Thymus (tissue), 14 donors: ENCODE data around the gene OIT3. TPM values are rescaled to one million over a fixed set of nuclear protein-coding genes. Genes with fewer than 3 reads are reported as not detected.

ENCODE experiments used
- DNase-seq, 9 donors: peaks; one replicate each; pipeline ENCODE4 v3.0.0-alpha.2; 2013; ENCODE audit warnings: low spot score in 9 of 9, low read depth in 6 of 9, missing footprints in 1 of 9
- H3K27ac ChIP-seq, 2 donors: one replicate each; pipeline ENCODE4 v1.5.1; 2013; ENCODE audit warnings: control low read depth in 1 of 2, low read depth in 1 of 2, low read length in 1 of 2, mild to moderate bottlenecking in 1 of 2, moderate library complexity in 1 of 2
- H3K27me3 ChIP-seq, 2 donors: one replicate each; pipeline ENCODE4 v1.5.1; 2013; ENCODE audit warnings: low read length in 1 of 2; ENCODE audit not compliant: control insufficient read depth in 2 of 2, insufficient read depth in 1 of 2
- H3K36me3 ChIP-seq, 2 donors: one replicate each; pipeline ENCODE4 v1.5.1; 2013; ENCODE audit warnings: low read length in 1 of 2, mild to moderate bottlenecking in 1 of 2, moderate library complexity in 1 of 2; ENCODE audit not compliant: control insufficient read depth in 2 of 2, insufficient read depth in 2 of 2
- H3K4me1 ChIP-seq, 2 donors: one replicate each; pipeline ENCODE4 v1.5.1; 2013; ENCODE audit warnings: low read length in 2 of 2; ENCODE audit not compliant: control insufficient read depth in 2 of 2, insufficient read depth in 2 of 2
- H3K4me3 ChIP-seq, 2 donors: one replicate each; pipeline ENCODE4 v1.5.1; 2013; ENCODE audit warnings: low read length in 2 of 2, control low read depth in 1 of 2, mild to moderate bottlenecking in 1 of 2
- H3K9me3 ChIP-seq, 2 donors: one replicate each; pipeline ENCODE4 v1.5.1; 2013; ENCODE audit warnings: low read length in 1 of 2, mild to moderate bottlenecking in 1 of 2; ENCODE audit not compliant: control insufficient read depth in 2 of 2, insufficient read depth in 1 of 2
- WGBS: extraction: QIAGEN DNeasy Blood & Tissue Kit; methylation state at CpG from one replicate; pipeline ENCODE4 v1.1.7; 2013; 5-methylcytosine and 5-hydroxymethylcytosine counted together
- long read RNA-seq, 10 donors: transcript quantifications; one replicate each; lab custom pipeline, GENCODE V29; 2026
- polyA plus RNA-seq: library from polyadenylated mRNA; stranded (reverse); fragments of 200-250 nt; gene quantifications from one replicate; pipeline ENCODE4 v1.2.3, GENCODE V29; 2013
- total RNA-seq: library from RNA; stranded (reverse); fragments of 120-200 nt; gene quantifications from one replicate; pipeline ENCODE4 v1.2.4, GENCODE V29; 2013
- donor health status: healthy.

Gene OIT3
- 1.1 TPM for total RNA-seq
- polyA plus RNA-seq: 0.07 TPM
- long read RNA-seq, donor 1: 0 reads
- long read RNA-seq, donor 2: 0 reads
- long read RNA-seq, donor 3: 0 reads
- long read RNA-seq, donor 4: 0 reads
- long read RNA-seq, donor 5, partial matches to known transcripts: 0 of 1 reads
- long read RNA-seq, donor 5, other reads (novel, unspliced or antisense): 0 of 1 reads
- long read RNA-seq, donor 6: 0 reads
- long read RNA-seq, donor 7: 0 reads
- long read RNA-seq, donor 8: 0 reads
- long read RNA-seq, donor 9: 0 reads
- long read RNA-seq, donor 10: 0 reads

DNA sequence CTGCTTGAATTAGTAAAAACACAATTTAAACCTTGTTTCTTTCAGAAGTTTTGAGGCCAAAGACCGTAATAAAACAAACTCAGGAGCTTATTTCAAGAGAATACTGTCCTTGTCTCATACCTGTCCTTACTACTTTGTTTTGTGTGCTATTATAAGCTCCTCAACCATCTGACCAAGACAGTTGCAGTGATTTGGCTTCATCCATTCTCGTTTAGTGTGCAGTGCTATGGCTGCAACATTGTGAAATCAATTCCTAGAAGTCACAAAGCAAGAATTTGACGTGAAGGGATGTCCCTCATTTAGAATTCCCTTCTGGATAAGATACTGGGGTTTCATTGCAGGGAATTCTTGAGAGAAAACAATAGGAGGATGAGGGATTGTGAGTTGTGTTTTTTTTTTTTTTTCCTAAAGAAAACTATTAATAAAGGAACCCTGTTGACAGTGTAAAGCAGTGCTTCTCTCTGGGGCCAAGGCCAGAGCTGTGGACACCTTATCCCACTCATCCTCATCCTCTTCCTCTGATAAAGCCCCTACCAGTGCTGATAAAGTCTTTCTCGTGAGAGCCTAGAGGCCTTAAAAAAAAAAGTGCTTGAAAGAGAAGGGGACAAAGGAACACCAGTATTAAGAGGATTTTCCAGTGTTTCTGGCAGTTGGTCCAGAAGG is at the start of gene OIT3:
Gene OIT3, plus strand, starts transcription at position 604 of the 663 bp plus-strand sequence. CDS start 60 bp downstream, outside the sequence.
- DNase-seq: no peak
- Histone ChIP-seq H3K4me1 (no peaks in the 10 kb centered on the region), H3K4me3 (no peak within 1 kb of the TSS), H3K27me3 (no peaks in the 10 kb centered on the region), H3K9me3 (no peaks in the 10 kb centered on the region), H3K27ac (no peak within 1 kb of the TSS), H3K36me3 (no peaks in the 10 kb centered on the region)
- 94% methylated on average over 4 of the region's 4 CpGs for WGBS

DNA sequence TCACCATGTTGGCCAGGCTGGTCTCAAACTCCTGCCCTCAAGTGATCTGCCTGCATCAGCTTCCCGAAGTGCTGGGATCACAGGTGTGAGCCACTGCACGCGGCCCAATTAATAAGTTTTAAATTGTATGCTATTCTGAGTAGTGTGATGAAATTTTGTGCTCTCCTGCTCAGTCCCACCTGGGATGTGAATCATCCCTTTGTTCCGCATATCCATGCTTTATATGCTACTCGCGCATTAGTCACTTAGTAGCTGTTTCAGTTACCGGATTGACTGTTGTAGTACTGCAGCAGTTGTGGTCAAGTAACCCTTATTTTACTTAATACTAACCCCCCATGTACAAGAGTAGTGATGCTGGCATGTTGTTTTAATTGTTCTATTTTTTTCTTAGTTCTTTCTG is 47.3 kb upstream of the OIT3 start:
- H3K27ac ChIP-seq: no peak overlapping the region
- WGBS: 91% methylated on average over 7 of the region's 7 CpGs
- DNase-seq: no peak
- H3K4me1 ChIP-seq: no peaks in the 10 kb centered on the region
- no peaks in the 10 kb centered on the region for H3K36me3 ChIP-seq
- no peaks in the 10 kb centered on the region for H3K27me3 ChIP-seq
- H3K4me3 ChIP-seq: no peak overlapping the region
- H3K9me3 ChIP-seq: no peaks in the 10 kb centered on the region

DNA sequence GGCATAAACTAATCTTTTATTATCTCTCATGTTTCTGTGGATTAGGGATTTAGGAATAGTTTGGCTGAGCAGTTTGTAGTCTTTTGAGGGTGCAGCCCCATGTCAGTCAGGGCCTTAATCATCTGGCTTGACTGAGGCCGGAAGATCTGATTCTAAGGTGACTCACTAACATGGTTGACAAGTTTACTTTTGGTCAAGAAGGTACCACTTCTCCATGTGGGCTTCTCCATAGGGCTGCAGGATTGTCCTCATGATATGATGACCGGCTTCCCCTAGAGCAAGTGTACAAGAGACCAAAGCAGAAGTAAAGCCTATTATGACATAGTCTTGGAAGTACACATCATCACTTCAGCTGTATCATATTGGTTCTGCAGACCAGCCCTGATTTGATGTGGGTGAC is 45.9 kb upstream of the OIT3 start:
- Histone ChIP-seq H3K4me1 (no peaks in the 10 kb centered on the region), H3K27ac (no peak overlapping the region), H3K27me3 (no peaks in the 10 kb centered on the region), H3K4me3 (no peak overlapping the region), H3K9me3 (no peaks in the 10 kb centered on the region), H3K36me3 (no peaks in the 10 kb centered on the region)
- no peak for DNase-seq
- WGBS: 97% methylated on average over 2 of the region's 2 CpGs

DNA sequence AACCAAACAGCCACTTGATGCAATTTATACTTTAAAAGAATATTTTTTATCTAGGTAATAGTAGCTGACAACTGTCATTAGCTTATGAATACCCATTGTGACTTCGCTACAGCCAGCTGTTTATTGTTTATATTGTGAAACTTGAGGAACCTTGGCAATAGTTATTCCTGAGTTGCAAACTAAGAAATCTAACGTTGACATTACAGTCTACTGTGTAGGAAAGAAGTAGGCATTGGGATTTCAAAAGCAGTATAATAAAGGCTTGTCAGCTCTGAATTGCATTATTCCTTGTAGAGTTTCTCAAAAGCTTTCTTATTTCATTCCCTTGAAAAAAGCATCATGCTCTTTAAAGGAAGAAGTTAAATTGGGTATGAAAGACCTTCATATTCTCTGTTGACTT is 42.7 kb upstream of the OIT3 start:
- Histone ChIP-seq H3K4me1 (no peaks in the 10 kb centered on the region), H3K36me3 (no peaks in the 10 kb centered on the region), H3K27ac (no peak overlapping the region), H3K9me3 (no peaks in the 10 kb centered on the region), H3K27me3 (no peaks in the 10 kb centered on the region), H3K4me3 (no peak overlapping the region)
- WGBS: 97% methylated on average over 2 of the region's 2 CpGs
- no peak for DNase-seq

DNA sequence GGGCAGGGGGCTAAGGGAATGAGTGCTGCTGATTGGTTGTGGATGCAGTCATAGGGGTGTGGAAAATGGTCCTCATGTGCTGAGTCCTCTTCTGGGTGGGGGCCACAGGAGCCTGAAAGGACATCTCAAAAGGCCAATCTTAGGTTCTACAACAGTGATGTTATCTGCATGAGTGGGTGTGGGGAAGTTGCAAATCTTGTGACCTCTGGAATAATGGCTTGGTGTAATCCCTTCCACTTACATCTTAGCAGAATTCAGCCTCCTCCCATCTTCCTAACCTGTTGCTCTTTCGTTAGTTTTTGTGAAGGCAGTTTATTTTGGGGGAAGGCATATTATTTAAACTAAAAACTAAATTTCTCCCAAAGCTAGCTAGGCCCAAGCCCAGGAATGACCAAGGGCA is 42.0 kb upstream of the OIT3 start:
- DNase-seq: no peak
- 100% methylated on average over 1 of the region's 1 CpG for WGBS

DNA sequence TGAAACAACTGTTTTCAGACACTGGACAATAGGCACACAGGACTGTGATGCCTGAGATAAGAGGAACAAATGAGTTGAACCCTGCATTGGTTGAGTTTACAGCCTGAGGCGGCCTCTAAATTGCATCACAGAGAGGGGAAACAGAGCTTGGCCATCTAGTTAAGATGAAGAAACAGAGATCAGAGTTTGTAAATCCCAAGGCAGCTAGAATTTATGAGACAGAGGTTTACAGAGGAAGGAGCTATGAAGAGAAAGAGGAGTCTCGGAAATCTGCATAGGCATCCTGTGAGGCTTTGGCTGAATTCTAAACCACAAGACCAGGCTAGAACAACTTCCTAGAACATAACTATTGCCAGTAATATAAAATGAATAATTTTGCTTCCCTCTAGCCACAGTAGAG is 41.0 kb upstream of the OIT3 start:
- no peaks in the 10 kb centered on the region for H3K27me3 ChIP-seq
- H3K4me1 ChIP-seq: no peaks in the 10 kb centered on the region
- 95% methylated on average over 2 of the region's 2 CpGs for WGBS
- DNase-seq: no peak
- no peak overlapping the region for H3K4me3 ChIP-seq
- no peak overlapping the region for H3K27ac ChIP-seq
- H3K9me3 ChIP-seq: no peaks in the 10 kb centered on the region
- no peaks in the 10 kb centered on the region for H3K36me3 ChIP-seq

More for the DNA sequence above, 42.0 kb upstream of the OIT3 start:
- H3K27me3 ChIP-seq: no peaks in the 10 kb centered on the region
- H3K4me1 ChIP-seq: no peaks in the 10 kb centered on the region
- H3K4me3 ChIP-seq: no peak overlapping the region
- no peak overlapping the region for H3K27ac ChIP-seq
- no peaks in the 10 kb centered on the region for H3K9me3 ChIP-seq
- no peaks in the 10 kb centered on the region for H3K36me3 ChIP-seq

DNA sequence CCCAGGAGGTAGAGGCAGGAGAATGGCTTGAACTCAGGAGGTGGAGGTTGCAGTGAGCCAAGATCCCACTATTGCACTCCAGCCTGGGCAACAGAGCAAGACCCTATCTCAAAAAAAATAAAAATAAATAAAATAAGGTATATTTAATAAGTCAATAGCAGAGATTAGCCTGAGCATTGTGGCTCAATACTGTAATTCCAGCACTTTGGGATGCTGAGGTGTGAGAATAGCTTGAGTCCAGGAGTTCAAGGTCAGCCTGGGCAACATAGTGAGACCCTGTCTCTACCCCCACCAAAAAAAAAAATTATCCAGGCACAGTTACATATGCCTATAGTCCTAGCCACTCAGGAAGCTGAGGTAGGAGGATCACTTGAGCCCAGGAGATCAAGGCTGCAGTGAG is 38.4 kb upstream of the OIT3 start:
- no peaks in the 10 kb centered on the region for H3K36me3 ChIP-seq
- DNase-seq: no peak
- no peaks in the 10 kb centered on the region for H3K4me1 ChIP-seq
- H3K9me3 ChIP-seq: no peaks in the 10 kb centered on the region
- H3K27ac ChIP-seq: no peak overlapping the region
- H3K4me3 ChIP-seq: no peak overlapping the region
- no peaks in the 10 kb centered on the region for H3K27me3 ChIP-seq

DNA sequence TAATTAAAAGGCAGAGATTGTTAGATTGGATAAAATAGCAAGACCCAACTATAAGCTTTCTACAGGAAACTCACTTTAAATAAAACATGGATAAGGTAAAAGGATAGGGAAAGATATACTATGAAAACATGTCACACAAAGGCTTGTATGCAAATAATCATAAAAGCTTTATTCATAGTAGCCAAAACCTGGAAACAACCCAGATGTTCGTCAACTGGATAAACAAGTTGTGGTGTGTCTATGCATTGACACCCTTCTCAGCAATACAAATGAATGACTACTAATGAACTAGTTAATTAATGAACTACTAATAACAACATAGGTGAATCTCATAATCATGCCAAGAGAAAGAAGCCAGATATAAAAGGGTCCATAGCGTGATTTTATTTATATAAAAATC is 37.7 kb upstream of the OIT3 start:
- no peak overlapping the region for H3K27ac ChIP-seq
- no peaks in the 10 kb centered on the region for H3K9me3 ChIP-seq
- WGBS: 99% methylated on average over 2 of the region's 2 CpGs

DNA sequence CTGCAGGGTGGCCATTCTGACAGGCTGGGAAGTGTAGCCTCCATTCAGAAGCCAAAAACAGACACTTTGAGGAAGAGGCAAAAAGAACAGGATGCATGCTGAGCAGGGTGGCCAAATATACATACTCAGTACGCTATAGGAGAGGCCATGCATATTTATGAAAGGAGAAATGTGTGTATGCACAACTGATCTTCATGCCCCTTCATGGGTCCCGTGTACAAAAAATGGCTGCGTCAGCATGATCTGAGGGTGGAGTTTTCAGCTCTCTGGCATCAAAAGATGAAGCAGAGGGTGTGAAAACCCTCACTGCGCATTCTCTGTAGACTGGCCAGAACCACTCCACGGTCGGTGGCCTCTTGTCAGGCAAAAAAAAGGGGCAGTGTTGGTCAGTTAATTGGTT is 35.5 kb upstream of the OIT3 start:
- no peaks in the 10 kb centered on the region for H3K9me3 ChIP-seq
- no peaks in the 10 kb centered on the region for H3K4me1 ChIP-seq
- DNase-seq: no peak
- H3K36me3 ChIP-seq: peaks cover 0 to 10% of the 10 kb centered on the region in 2 donors
- 98% methylated on average over 6 of the region's 6 CpGs for WGBS
- no peak overlapping the region for H3K27ac ChIP-seq
- H3K27me3 ChIP-seq: no peaks in the 10 kb centered on the region
- no peak overlapping the region for H3K4me3 ChIP-seq

More for the DNA sequence above, 37.7 kb upstream of the OIT3 start:
- DNase-seq: no peak
- Histone ChIP-seq H3K4me3 (no peak overlapping the region), H3K4me1 (no peaks in the 10 kb centered on the region), H3K36me3 (no peaks in the 10 kb centered on the region), H3K27me3 (no peaks in the 10 kb centered on the region)
